Left ventricle myocardium inferior (tissue), 1 donor: ENCODE measurements around the gene AFDN. TPM values are rescaled to one million over a fixed set of nuclear protein-coding genes. Genes with fewer than 3 reads are reported as not detected.
A peak's percentile ranks its signal among the peaks of the same experiment; 100 is the strongest.

Experiments used
- DNase-seq: peaks from one replicate; pipeline ENCODE4 v3.0.0-alpha.2; 2020
- H3K27ac ChIP-seq: fragments of 200-600 bp; replicated peaks from 2 replicates; pipeline ENCODE4 v1.8.0; 2021
- H3K27me3 ChIP-seq: fragments of 200-600 bp; 2 replicates; pipeline ENCODE4 v1.8.0; 2021; ENCODE audit warnings: low read depth
- H3K36me3 ChIP-seq: fragments of 200-600 bp; 2 replicates; pipeline ENCODE4 v1.8.0; 2021
- H3K4me1 ChIP-seq: fragments of 200-600 bp; 2 replicates; pipeline ENCODE4 v1.8.0; 2021
- H3K4me3 ChIP-seq: fragments of 200-600 bp; 2 replicates; pipeline ENCODE4 v1.8.0; 2021; ENCODE audit warnings: mild to moderate bottlenecking, moderate library complexity
- H3K9me3 ChIP-seq: fragments of 200-600 bp; replicated peaks from 2 replicates; pipeline ENCODE4 v1.8.0; 2021
- CTCF ChIP-seq: fragments of 200-600 bp; IDR thresholded peaks from 2 replicates; pipeline ENCODE4 v1.8.0; 2021; ENCODE audit warnings: antibody characterized with exemption, mild to moderate bottlenecking, borderline replicate concordance
- intact Hi-C: fragments of 100-400 bp; cut with micrococcal nuclease; formaldehyde crosslinking; loops from one replicate; pipeline ENCODE4 v1.11.0; 2022
- total RNA-seq: library from RNA; stranded (reverse); fragmentation: NEBNext Ultra II Directional; extraction: Animal tissue kit (Norgen Biotek cat#: 25700); gene quantifications from one replicate; pipeline ENCODE4 v1.2.1, GENCODE V29; 2021
- donor health status: DM: no; HTN: yes; CAD: no; lungs with severe emphysema.

AFDN gene
- total RNA-seq, 1 donor from 2014 or later, result 54.9 TPM

DNA sequence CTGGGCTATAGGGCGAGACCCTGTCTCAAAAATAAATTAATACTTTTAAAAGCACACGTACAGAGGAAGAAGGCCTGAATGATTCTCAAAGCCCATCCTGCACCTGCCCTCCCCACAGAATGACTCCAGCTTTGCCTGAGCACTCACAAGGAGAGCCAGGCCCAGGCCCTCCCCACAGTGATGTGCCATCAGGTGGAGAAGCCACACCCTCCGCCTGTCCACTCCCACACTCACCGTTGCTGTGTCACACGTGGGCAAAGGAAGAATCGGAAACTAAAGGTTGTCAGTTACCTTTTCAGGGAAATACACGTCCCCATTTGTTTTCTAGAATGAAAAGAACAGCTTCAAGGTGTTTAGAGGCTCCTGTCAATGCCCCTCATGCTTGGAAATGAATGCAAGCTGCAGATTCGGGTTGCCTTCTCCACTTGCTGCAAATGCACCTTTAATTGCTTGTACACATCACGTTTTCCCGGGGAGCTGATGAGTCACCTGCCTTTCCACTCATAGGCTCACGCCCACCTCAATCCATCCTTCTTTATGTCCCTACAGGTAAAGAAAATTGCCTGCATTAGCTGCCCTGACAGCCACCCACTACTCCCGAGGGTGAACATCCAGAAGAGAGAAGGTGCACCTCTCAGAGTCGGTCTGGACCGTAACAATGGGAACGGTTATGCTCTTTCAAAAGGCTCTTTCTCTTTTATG, 45.5 kb upstream of the AFDN start:
- H3K36me3 ChIP-seq, result no peaks in the 10 kb centered on the region
- TF ChIP-seq CTCF, result no peak
- no peak overlapping the region for H3K4me3 ChIP-seq
- intact Hi-C loops, result no loop called here
- H3K27ac ChIP-seq, result no peak overlapping the region
- H3K4me1 ChIP-seq, result peaks cover 7% of the 10 kb centered on the region
- no peak for DNase-seq
- H3K9me3 ChIP-seq, result no peaks in the 10 kb centered on the region
- H3K27me3 ChIP-seq, result no peaks in the 10 kb centered on the region

DNA sequence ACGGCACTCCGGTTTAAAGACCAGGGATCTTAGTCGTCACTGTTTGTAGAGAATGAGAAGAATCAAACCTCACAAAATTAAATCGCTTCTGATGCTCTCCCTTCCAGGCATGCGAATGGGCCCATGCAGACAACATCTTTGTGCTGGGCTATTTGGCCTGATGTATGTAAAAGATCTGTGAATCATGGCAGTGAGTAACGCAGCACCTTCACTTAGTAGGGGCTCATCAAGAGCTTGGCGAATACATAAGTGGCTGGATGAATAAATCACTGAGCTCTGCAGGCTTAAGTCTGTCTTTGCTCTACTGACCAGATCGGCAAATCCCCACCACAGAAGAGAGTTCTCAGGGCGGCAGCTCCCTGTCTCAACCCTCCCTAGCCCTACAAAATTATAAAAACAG, 44.8 kb upstream of the AFDN start:
- H3K4me1 ChIP-seq, result peaks cover 14% of the 10 kb centered on the region
- H3K9me3 ChIP-seq, result no peaks in the 10 kb centered on the region
- H3K36me3 ChIP-seq, result no peaks in the 10 kb centered on the region
- no peaks in the 10 kb centered on the region for H3K27me3 ChIP-seq
- no peak for DNase-seq
- no peak for TF ChIP-seq CTCF
- no peak overlapping the region for H3K27ac ChIP-seq
- intact Hi-C loops, result no loop called here
- no peak overlapping the region for H3K4me3 ChIP-seq

GRCh38 chr6:167782698-167783517, 43.8 kb upstream of the AFDN start:
- H3K4me3 ChIP-seq, result no peak overlapping the region
- intact Hi-C loops, result no loop called here

GRCh38 chr6:167786853-167787675, 39.6 kb upstream of the AFDN start:
- intact Hi-C loops, result no loop called here

More at GRCh38 chr6:167782698-167783517, 43.8 kb upstream of the AFDN start:
- Histone ChIP-seq H3K9me3 (no peaks in the 10 kb centered on the region), H3K36me3 (no peaks in the 10 kb centered on the region), H3K27ac (no peak overlapping the region), H3K4me1 (peaks cover 15% of the 10 kb centered on the region), H3K27me3 (no peaks in the 10 kb centered on the region)
- DNase-seq, result no peak
- TF ChIP-seq CTCF, result no peak

More at GRCh38 chr6:167786853-167787675, 39.6 kb upstream of the AFDN start:
- DNase-seq, result no peak
- H3K27me3 ChIP-seq, result no peaks in the 10 kb centered on the region
- H3K4me3 ChIP-seq, result no peak overlapping the region
- H3K9me3 ChIP-seq, result no peaks in the 10 kb centered on the region
- no peak for TF ChIP-seq CTCF
- peak overlapping the region; percentile 9 for H3K27ac ChIP-seq
- no peaks in the 10 kb centered on the region for H3K36me3 ChIP-seq
- peaks cover 12% of the 10 kb centered on the region for H3K4me1 ChIP-seq
